AG04450 (cell line): ENCODE measurements around the gene ST8SIA5. TPM values are rescaled to one million over a fixed set of nuclear protein-coding genes. Genes with fewer than 3 reads are reported as not detected.

Experiments
- CTCF ChIA-PET: fragments of 300-600, 350-600 bp; formaldehyde crosslinking; extraction: SDS; loops from one replicate; lab custom pipeline; 2022; ENCODE audit warnings: antibody characterized with exemption, inconsistent platforms; lab: Charles Lee
- POLR2A ChIA-PET: fragments of 350-600 bp; formaldehyde crosslinking; extraction: SDS; loops from one replicate; lab custom pipeline; 2021; ENCODE audit warnings: antibody characterized with exemption, inconsistent platforms; lab: Yijun Ruan, JAX
- DNase-seq: peaks from one replicate; pipeline ENCODE4 v3.0.0-alpha.2; 2011; ENCODE audit warnings: low read depth, low spot score
- H3K27ac ChIP-seq: one replicate; pipeline ENCODE4 v1.5.1; 2012; ENCODE audit warnings: low read depth, low read length, control low read depth
- H3K27me3 ChIP-seq: one replicate; pipeline ENCODE4 v1.6.0; 2012; ENCODE audit warnings: low read length; ENCODE audit not compliant: control insufficient read depth, insufficient read depth
- H3K4me3 ChIP-seq: 2 replicates; pipeline ENCODE4 v1.5.1; 2011; ENCODE audit warnings: mild to moderate bottlenecking, low read depth, low read length, control low read depth
- H3K9me3 ChIP-seq: 2 replicates; pipeline ENCODE4 v1.5.1; 2012; ENCODE audit warnings: low read length; ENCODE audit not compliant: control insufficient read depth, insufficient read depth
- CTCF ChIP-seq: IDR thresholded peaks from 2 replicates; pipeline ENCODE4 v1.5.1; 2011; ENCODE audit warnings: low read depth, low read length, control low read depth, inconsistent platforms
- polyA plus RNA-seq: library from polyadenylated mRNA; depleted of rRNA; stranded (reverse); fragments of >200 nt; gene quantifications from 2 replicates; pipeline ENCODE4 v1.2.3, GENCODE V29; 2011

ST8SIA5 gene
- polyA plus RNA-seq, 1 experiment, result not detected

DNA sequence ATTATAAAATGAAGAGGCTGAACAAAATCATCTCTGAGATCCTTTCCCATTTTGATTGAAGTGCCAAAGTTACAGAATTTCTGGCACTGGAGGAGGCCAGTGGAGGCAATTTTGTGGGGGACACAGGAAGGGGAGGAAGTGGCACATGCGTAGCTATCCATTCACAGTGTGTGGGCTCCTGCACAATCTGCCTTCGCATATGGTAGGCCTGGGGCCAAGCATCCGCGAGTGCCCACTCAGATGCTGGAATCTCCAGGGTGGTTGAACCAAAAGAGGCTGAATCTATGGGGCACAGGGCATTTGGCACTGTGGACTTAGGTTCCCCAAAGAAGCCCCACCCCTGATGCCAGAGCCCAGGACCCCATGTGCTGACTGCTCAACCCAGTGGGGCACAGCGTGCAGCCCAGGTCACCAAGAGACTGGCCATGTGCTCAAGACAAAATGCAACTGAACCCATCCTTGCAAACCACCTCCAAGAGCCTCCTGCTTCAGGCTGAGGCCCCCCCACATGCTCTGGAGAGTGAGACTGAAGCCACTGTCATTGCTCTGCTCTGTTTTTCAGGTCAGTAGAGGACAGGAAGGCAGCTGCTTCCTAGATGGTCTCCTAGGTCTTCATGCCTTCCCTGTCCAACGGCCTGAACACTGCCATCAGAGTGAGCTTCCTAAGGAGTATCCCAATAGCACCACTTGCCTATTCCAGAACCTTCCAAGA lies 28.5 kb downstream of the ST8SIA5 start:
- Histone ChIP-seq H3K27ac (no peak overlapping the region), H3K9me3 (peaks cover 15% of the 10 kb centered on the region), H3K4me3 (no peak overlapping the region), H3K27me3 (no peaks in the 10 kb centered on the region)
- CTCF ChIA-PET, result no interaction called here
- POLR2A ChIA-PET, result no interaction called here
- DNase-seq, result no peak
- no peak for TF ChIP-seq CTCF

DNA sequence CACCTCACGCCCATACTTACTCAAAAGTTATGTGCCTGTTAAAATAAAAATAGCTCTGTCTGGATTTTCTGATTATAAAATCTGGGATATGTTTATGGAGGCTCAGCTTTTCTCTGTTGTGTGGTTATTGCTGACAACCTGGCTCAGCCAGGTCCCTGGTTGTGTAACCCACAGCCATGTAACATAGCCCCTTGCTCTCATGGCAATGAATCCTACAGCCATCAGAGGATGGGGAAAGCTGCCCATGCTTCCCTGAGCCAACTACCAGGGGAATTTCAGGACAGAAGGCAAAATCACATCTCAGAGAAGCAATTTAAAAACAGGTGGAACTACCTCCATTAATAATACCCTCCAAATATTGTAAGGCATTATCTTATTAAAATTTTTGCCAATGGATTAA lies 29.7 kb downstream of the ST8SIA5 start:
- DNase-seq, result no peak
- ChIA-PET CTCF (no interaction called here), POLR2A (no interaction called here)
- H3K27ac ChIP-seq, result no peak overlapping the region
- TF ChIP-seq CTCF, result no peak
- H3K4me3 ChIP-seq, result no peak overlapping the region
- H3K27me3 ChIP-seq, result no peaks in the 10 kb centered on the region
- peaks cover 13% of the 10 kb centered on the region for H3K9me3 ChIP-seq

- ChIA-PET POLR2A (no interaction called here), CTCF (no interaction called here)
- Histone ChIP-seq H3K27ac (no peak overlapping the region), H3K9me3 (peaks cover 5% of the 10 kb centered on the region; the same call in 1 of the 2 replicates), H3K4me3 (no peak overlapping the region), H3K27me3 (no peaks in the 10 kb centered on the region)
- DNase-seq, result no peak
- no peak for TF ChIP-seq CTCF
These were observed 31.5 kb downstream of the ST8SIA5 start for GRCh38 chr18:46725310-46725709.

- no peak for DNase-seq
- Histone ChIP-seq H3K4me3 (no peak overlapping the region), H3K27me3 (no peaks in the 10 kb centered on the region), H3K9me3 (no peaks in the 10 kb centered on the region), H3K27ac (no peak overlapping the region)
- ChIA-PET CTCF (interaction anchor here (1.3 kb wide), 1 partner anchor 442 kb away, joined by 3 read pairs; no protein-coding TSS in a partner anchor), POLR2A (interaction anchor here (0.6 kb wide), 1 partner anchor 345 kb away, joined by 3 read pairs; no protein-coding TSS in a partner anchor)
- TF ChIP-seq CTCF, result no peak
These were observed 32.9 kb downstream of the ST8SIA5 start for GRCh38 chr18:46723856-46724415.

GRCh38 chr18:46722051-46722450 lies 34.8 kb downstream of the ST8SIA5 start:
- ChIA-PET POLR2A (no interaction called here), CTCF (no interaction called here)
- Histone ChIP-seq H3K9me3 (no peaks in the 10 kb centered on the region), H3K27me3 (no peaks in the 10 kb centered on the region), H3K27ac (no peak overlapping the region), H3K4me3 (no peak overlapping the region)
- TF ChIP-seq CTCF, result no peak
- DNase-seq, result no peak
